H9 (cell line): ENCODE data around the gene TP53BP1. TPM values are rescaled to one million over a fixed set of nuclear protein-coding genes. Genes with fewer than 3 reads are reported as not detected.

Source experiments
- DNase-seq: peaks from one replicate; pipeline ENCODE4 v3.0.0-alpha.2; 2017
- H2AFZ ChIP-seq: one replicate; pipeline ENCODE4 v1.6.1; 2013; ENCODE audit warnings: mild to moderate bottlenecking, low read length, control low read depth, moderate library complexity
- H2AK5ac ChIP-seq: 2 replicates; pipeline ENCODE4 v1.6.1; 2013; ENCODE audit warnings: low read length, control low read depth, mixed read lengths; ENCODE audit not compliant: insufficient read length
- H2BK120ac ChIP-seq: one replicate; pipeline ENCODE4 v1.6.1; 2013; ENCODE audit warnings: low read depth, mild to moderate bottlenecking, low read length, control low read depth, inconsistent platforms; ENCODE audit not compliant: poor library complexity, severe bottlenecking
- H2BK12ac ChIP-seq: 2 replicates; pipeline ENCODE4 v1.6.1; 2013; ENCODE audit warnings: low read length, control low read depth, mixed read lengths, low read depth; ENCODE audit not compliant: insufficient read length
- H2BK15ac ChIP-seq: 2 replicates; pipeline ENCODE4 v1.6.1; 2013; ENCODE audit warnings: low read depth, low read length, control low read depth
- H2BK20ac ChIP-seq: one replicate; pipeline ENCODE4 v1.6.1; 2013; ENCODE audit warnings: low read depth, mild to moderate bottlenecking, low read length, control low read depth, inconsistent platforms; ENCODE audit not compliant: poor library complexity, severe bottlenecking
- H2BK5ac ChIP-seq: 2 replicates; pipeline ENCODE4 v1.6.1; 2013; ENCODE audit warnings: low read length, control low read depth, mixed read lengths; ENCODE audit not compliant: insufficient read length
- H3K14ac ChIP-seq: 2 replicates; pipeline ENCODE4 v1.6.1; 2013; ENCODE audit warnings: low read length, control low read depth; ENCODE audit not compliant: insufficient read depth
- H3K18ac ChIP-seq: 2 replicates; pipeline ENCODE4 v1.6.1; 2013; ENCODE audit warnings: low read depth, mild to moderate bottlenecking, mixed read lengths, low read length, control low read depth; ENCODE audit not compliant: insufficient read length
- H3K23ac ChIP-seq: 2 replicates; pipeline ENCODE4 v1.6.1; 2013; ENCODE audit warnings: low read length, control low read depth, mixed read lengths, low read depth; ENCODE audit not compliant: insufficient read length
- H3K23me2 ChIP-seq: 2 replicates; pipeline ENCODE4 v1.6.1; 2013; ENCODE audit warnings: low read depth, mild to moderate bottlenecking, mixed read lengths, low read length, control low read depth; ENCODE audit not compliant: insufficient read length, poor library complexity, severe bottlenecking
- H3K27ac ChIP-seq: 2 replicates; pipeline ENCODE4 v1.5.1; 2013; ENCODE audit warnings: low read length, control low read depth, mixed read lengths, low read depth; ENCODE audit not compliant: insufficient read length
- H3K27me3 ChIP-seq: 2 replicates; pipeline ENCODE4 v1.6.1; 2013; ENCODE audit warnings: low read length, control low read depth, inconsistent platforms; ENCODE audit not compliant: insufficient read depth
- H3K4ac ChIP-seq: 2 replicates; pipeline ENCODE4 v1.6.1; 2013; ENCODE audit warnings: low read depth, mild to moderate bottlenecking, control low read depth, inconsistent platforms, low read length, moderate library complexity
- H3K4me1 ChIP-seq: 2 replicates; pipeline ENCODE4 v1.6.1; 2013; ENCODE audit warnings: low read length, control low read depth, inconsistent platforms; ENCODE audit not compliant: insufficient read depth
- H3K4me2 ChIP-seq: 2 replicates; pipeline ENCODE4 v1.6.1; 2013; ENCODE audit warnings: low read length, control low read depth, mixed read lengths; ENCODE audit not compliant: insufficient read length, insufficient read depth
- H3K56ac ChIP-seq: 2 replicates; pipeline ENCODE4 v1.6.1; 2013; ENCODE audit warnings: low read depth, mild to moderate bottlenecking, mixed read lengths, low read length, control low read depth; ENCODE audit not compliant: insufficient read length
- H3K79me1 ChIP-seq: 2 replicates; pipeline ENCODE4 v1.6.1; 2013; ENCODE audit warnings: low read depth, mild to moderate bottlenecking, moderate library complexity, low read length, control low read depth, inconsistent platforms; ENCODE audit not compliant: insufficient read depth, poor library complexity, severe bottlenecking
- H3K79me2 ChIP-seq: 2 replicates; pipeline ENCODE4 v1.6.1; 2013; ENCODE audit warnings: low read length, control low read depth, inconsistent platforms; ENCODE audit not compliant: insufficient read depth
- H3K9ac ChIP-seq: 2 replicates; pipeline ENCODE4 v1.6.1; 2013; ENCODE audit warnings: low read length, control low read depth, mixed read lengths; ENCODE audit not compliant: insufficient read length; ENCODE audit errors: extremely low read depth
- H3K9me3 ChIP-seq: one replicate; pipeline ENCODE4 v1.6.1; 2013; ENCODE audit warnings: low read depth, low read length, inconsistent platforms; ENCODE audit not compliant: control insufficient read depth
- H3T11ph ChIP-seq: one replicate; pipeline ENCODE4 v1.6.1; 2013; ENCODE audit warnings: mild to moderate bottlenecking, low read length, control low read depth, inconsistent platforms
- H4K20me1 ChIP-seq: one replicate; pipeline ENCODE4 v1.6.1; 2013; ENCODE audit not compliant: control insufficient read depth, insufficient read length, insufficient read depth
- H4K5ac ChIP-seq: 2 replicates; pipeline ENCODE4 v1.6.1; 2013; ENCODE audit warnings: low read depth, mild to moderate bottlenecking, mixed read lengths, low read length, control low read depth; ENCODE audit not compliant: insufficient read length
- H4K8ac ChIP-seq: replicated peaks from 2 replicates; pipeline ENCODE4 v1.6.1; 2013; ENCODE audit warnings: low read length, control low read depth, mixed read lengths, low read depth; ENCODE audit not compliant: insufficient read length
- H4K91ac ChIP-seq: 2 replicates; pipeline ENCODE4 v1.6.1; 2013; ENCODE audit warnings: low read depth, mild to moderate bottlenecking, moderate library complexity, mixed read lengths, low read length, control low read depth; ENCODE audit not compliant: insufficient read length
- H3K27ac Mint-ChIP-seq, 3 experiments: 2 replicates in 2 of 3; 3 replicates in 1 of 3; pipeline ENCODE4 v1.8.0; 2020 to 2021; ENCODE audit warnings: mixed read lengths in 3 of 3, mild to moderate bottlenecking in 1 of 3, moderate library complexity in 1 of 3
- H3K27me3 Mint-ChIP-seq: 2 replicates; pipeline ENCODE4 v1.8.0; 2021; ENCODE audit warnings: low read depth, mild to moderate bottlenecking, moderate library complexity, mixed read lengths
- H3K36me3 Mint-ChIP-seq, 3 experiments: 2 replicates in 2 of 3; 3 replicates in 1 of 3; pipeline ENCODE4 v1.8.0; 2020 to 2021; ENCODE audit warnings: low read depth in 3 of 3, mixed read lengths in 3 of 3; ENCODE audit not compliant: insufficient read depth in 1 of 3
- H3K4me1 Mint-ChIP-seq, 2 experiments: 2 replicates each; pipeline ENCODE4 v1.8.0; 2020; ENCODE audit warnings: mixed read lengths in 2 of 2
- H3K4me3 Mint-ChIP-seq, 2 experiments: 2 replicates in 1 of 2; 3 replicates in 1 of 2; pipeline ENCODE4 v1.8.0; 2020 to 2021; ENCODE audit warnings: mild to moderate bottlenecking in 2 of 2, mixed read lengths in 2 of 2, moderate library complexity in 1 of 2
- H3K9me3 Mint-ChIP-seq, 2 experiments: 2 replicates in 1 of 2; 3 replicates in 1 of 2; pipeline ENCODE4 v1.8.0; 2020; ENCODE audit warnings: mild to moderate bottlenecking in 2 of 2, mixed read lengths in 2 of 2, moderate library complexity in 1 of 2
- WGBS: extraction: QIAGEN DNeasy Blood & Tissue Kit; methylation state at CpG from one replicate; pipeline ENCODE4 v1.1.7; 2013; ENCODE audit warnings: missing lambda C conversion rate, low lambda C conversion rate, mixed read lengths; ENCODE audit not compliant: insufficient read length; ENCODE audit errors: extremely low coverage; 5-methylcytosine and 5-hydroxymethylcytosine counted together
- total RNA-seq: library from RNA; stranded (reverse); gene quantifications from 2 replicates; pipeline ENCODE4 v1.2.1, GENCODE V29; 2021
- TF ChIP-seq, protein P1 (sequence below): fragments of 200-600 bp; sonication (generic); conservative IDR thresholded peaks from 3 replicates; pipeline ENCODE4 v1.8.0; 2021; ENCODE audit warnings: antibody characterized with exemption, mild to moderate bottlenecking

TP53BP1 gene
- total RNA-seq, 1 experiment from 2014 or later: 81.5 TPM

DNA sequence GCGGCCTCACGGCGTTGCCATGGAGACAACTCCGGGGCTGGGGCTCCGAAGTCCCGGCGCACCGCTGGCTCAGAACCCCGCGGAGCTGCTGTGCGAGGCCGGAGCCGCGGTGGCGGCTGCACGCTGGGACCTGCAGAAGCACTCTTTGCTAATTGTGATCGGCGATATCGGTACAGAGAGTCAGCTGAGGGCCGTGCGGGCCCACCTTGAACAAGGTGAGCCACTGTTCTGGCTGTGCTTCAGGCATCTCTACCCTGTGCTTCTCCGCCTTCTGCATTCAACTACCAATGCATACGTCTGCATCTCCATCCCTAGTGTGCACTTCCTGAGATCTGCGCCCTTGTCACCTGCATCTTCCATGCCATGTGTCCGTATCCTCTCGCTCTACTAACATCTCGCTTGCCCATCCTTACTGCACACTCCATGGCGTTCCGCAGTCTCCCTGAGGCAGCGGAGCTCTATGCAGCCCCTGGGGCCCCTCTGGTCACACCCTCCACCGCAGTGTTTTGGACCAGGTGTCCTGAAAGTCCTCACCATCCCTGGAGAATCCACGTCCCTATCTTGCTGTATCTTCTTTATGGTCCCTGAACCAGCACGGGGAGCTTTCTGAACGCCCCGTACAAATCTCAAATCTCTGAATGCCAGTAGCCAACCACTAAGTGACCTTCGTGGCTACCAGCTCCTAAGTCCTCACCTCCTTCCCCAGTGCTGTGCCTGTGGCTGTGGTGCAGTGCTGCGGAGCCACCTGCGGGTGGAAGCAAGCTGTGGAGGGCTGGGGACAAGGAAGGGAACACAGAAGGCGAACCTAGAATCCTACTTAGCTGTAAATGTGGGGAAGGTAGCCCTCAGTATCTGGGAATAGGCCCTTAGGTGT lies 18.3 kb upstream of the TP53BP1 start:
- Histone ChIP-seq H3K18ac (no peak overlapping the region), H4K8ac (no peak overlapping the region), H3K14ac (no peak overlapping the region), H3K56ac (no peak overlapping the region), H4K5ac (no peak overlapping the region), H2BK12ac (no peak overlapping the region), H3K79me1 (no peaks in the 10 kb centered on the region), H3K27ac (no peak overlapping the region), H2BK15ac (no peak overlapping the region), H3K9ac (no peak overlapping the region), H3K4ac (no peak overlapping the region), H3K4me1 (no peaks in the 10 kb centered on the region; the same call in 1 of the 2 replicates), H4K91ac (no peak overlapping the region), H2BK5ac (no peak overlapping the region), H3K9me3 (no peaks in the 10 kb centered on the region), H3K4me2 (peak overlapping the region; percentile 66), H3K79me2 (no peaks in the 10 kb centered on the region), H3K23me2 (peaks cover 13% of the 10 kb centered on the region), H3T11ph (no peak overlapping the region), H2AFZ (no peak overlapping the region), H4K20me1 (no peaks in the 10 kb centered on the region), H2AK5ac (no peak overlapping the region), H3K23ac (no peak overlapping the region), H2BK120ac (no peak overlapping the region), H2BK20ac (no peak overlapping the region), H3K27me3 (peaks cover 12% of the 10 kb centered on the region; the same call in 1 of the 2 replicates)
- peak; percentile 63 for DNase-seq
- H3K4me1 Mint-ChIP-seq: peaks cover 23 to 51% of the 10 kb centered on the region in 2 experiments
- TF ChIP-seq, protein P1, sequence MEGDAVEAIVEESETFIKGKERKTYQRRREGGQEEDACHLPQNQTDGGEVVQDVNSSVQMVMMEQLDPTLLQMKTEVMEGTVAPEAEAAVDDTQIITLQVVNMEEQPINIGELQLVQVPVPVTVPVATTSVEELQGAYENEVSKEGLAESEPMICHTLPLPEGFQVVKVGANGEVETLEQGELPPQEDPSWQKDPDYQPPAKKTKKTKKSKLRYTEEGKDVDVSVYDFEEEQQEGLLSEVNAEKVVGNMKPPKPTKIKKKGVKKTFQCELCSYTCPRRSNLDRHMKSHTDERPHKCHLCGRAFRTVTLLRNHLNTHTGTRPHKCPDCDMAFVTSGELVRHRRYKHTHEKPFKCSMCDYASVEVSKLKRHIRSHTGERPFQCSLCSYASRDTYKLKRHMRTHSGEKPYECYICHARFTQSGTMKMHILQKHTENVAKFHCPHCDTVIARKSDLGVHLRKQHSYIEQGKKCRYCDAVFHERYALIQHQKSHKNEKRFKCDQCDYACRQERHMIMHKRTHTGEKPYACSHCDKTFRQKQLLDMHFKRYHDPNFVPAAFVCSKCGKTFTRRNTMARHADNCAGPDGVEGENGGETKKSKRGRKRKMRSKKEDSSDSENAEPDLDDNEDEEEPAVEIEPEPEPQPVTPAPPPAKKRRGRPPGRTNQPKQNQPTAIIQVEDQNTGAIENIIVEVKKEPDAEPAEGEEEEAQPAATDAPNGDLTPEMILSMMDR: peak; percentile 43; the same call in 2 of the 3 replicates
- no peaks in the 10 kb centered on the region for H3K36me3 Mint-ChIP-seq
- no peaks in the 10 kb centered on the region for H3K9me3 Mint-ChIP-seq
- H3K27ac Mint-ChIP-seq: peak overlapping the region in 1 of 3 experiments; percentile 69; a peak in 2 of 7 replicates
- peak overlapping the region; percentile 60 to 93 for H3K4me3 Mint-ChIP-seq
- peaks cover 44% of the 10 kb centered on the region for H3K27me3 Mint-ChIP-seq
- WGBS: no CpG with 5 or more reads among the region's 39 CpGs
